Neural progenitor cell (in vitro differentiated cells): ENCODE measurements around the gene CTNNA3. TPM values are rescaled to one million over a fixed set of nuclear protein-coding genes. Genes with fewer than 3 reads are reported as not detected.

Experiments
- DNase-seq: peaks from one replicate; pipeline ENCODE4 v3.0.0-alpha.2; 2016; ENCODE audit warnings: low spot score
- H2AFZ ChIP-seq: fragments of 200-600 bp; sonication (generic); replicated peaks from 2 replicates; pipeline ENCODE4 v1.6.1; 2016; ENCODE audit warnings: antibody characterized with exemption
- H3F3A ChIP-seq: fragments of 200-600 bp; sonication (generic); 2 replicates; pipeline ENCODE4 v1.6.1; 2016; ENCODE audit warnings: antibody characterized with exemption, low read depth
- H3K27ac ChIP-seq: fragments of 200-600 bp; sonication (generic); 2 replicates; pipeline ENCODE4 v1.5.1; 2016; ENCODE audit warnings: mild to moderate bottlenecking
- H3K27me3 ChIP-seq: fragments of 200-600 bp; sonication (generic); 2 replicates; pipeline ENCODE4 v1.6.1; 2016; ENCODE audit warnings: mild to moderate bottlenecking, moderate library complexity
- H3K36me3 ChIP-seq: fragments of 200-600 bp; sonication (generic); 2 replicates; pipeline ENCODE4 v1.5.1; 2016
- H3K4me1 ChIP-seq: fragments of 200-600 bp; sonication (generic); 2 replicates; pipeline ENCODE4 v1.6.1; 2016; ENCODE audit warnings: mixed run types
- H3K4me2 ChIP-seq: fragments of 200-600 bp; sonication (generic); 2 replicates; pipeline ENCODE4 v1.6.1; 2016
- H3K4me3 ChIP-seq: fragments of 200-600 bp; sonication (generic); 2 replicates; pipeline ENCODE4 v1.5.1; 2016
- H3K79me2 ChIP-seq: fragments of 200-600 bp; sonication (generic); 2 replicates; pipeline ENCODE4 v1.6.1; 2016; ENCODE audit warnings: low read depth
- H3K9ac ChIP-seq: fragments of 200-600 bp; sonication (generic); 2 replicates; pipeline ENCODE4 v1.6.1; 2016
- H3K9me3 ChIP-seq: fragments of 200-600 bp; sonication (generic); 2 replicates; pipeline ENCODE4 v1.5.1; 2016; ENCODE audit warnings: low read depth
- H4K20me1 ChIP-seq: fragments of 200-600 bp; sonication (generic); 2 replicates; pipeline ENCODE4 v1.6.1; 2016; ENCODE audit warnings: low read depth
- H3K27ac Mint-ChIP-seq: 3 replicates; pipeline ENCODE4 v1.8.0; 2021; ENCODE audit warnings: mixed read lengths
- H3K27me3 Mint-ChIP-seq: 2 replicates; pipeline ENCODE4 v1.8.0; 2022; ENCODE audit warnings: low read depth, mild to moderate bottlenecking, inconsistent platforms, moderate library complexity, mixed read lengths; ENCODE audit not compliant: insufficient read depth
- H3K36me3 Mint-ChIP-seq: 3 replicates; pipeline ENCODE4 v1.8.0; 2021; ENCODE audit warnings: mixed read lengths
- H3K4me1 Mint-ChIP-seq: 3 replicates; pipeline ENCODE4 v1.8.0; 2021; ENCODE audit warnings: mixed read lengths
- H3K4me3 Mint-ChIP-seq: 3 replicates; pipeline ENCODE4 v1.8.0; 2021; ENCODE audit warnings: mild to moderate bottlenecking, moderate library complexity, mixed read lengths
- H3K9me3 Mint-ChIP-seq: 3 replicates; pipeline ENCODE4 v1.8.0; 2020; ENCODE audit warnings: mixed read lengths
- CTCF ChIP-seq: fragments of 200-600 bp; sonication (generic); IDR thresholded peaks from 2 replicates; pipeline ENCODE4 v1.5.1; 2017; ENCODE audit warnings: antibody characterized with exemption, mild to moderate bottlenecking
- EZH2 ChIP-seq: fragments of 200-600 bp; sonication (generic); IDR thresholded peaks from 2 replicates; pipeline ENCODE4 v1.6.1; 2017; ENCODE audit warnings: antibody characterized with exemption, mild to moderate bottlenecking, moderate library complexity
- EZH2phosphoT487 ChIP-seq: fragments of 200-600 bp; sonication (generic); IDR thresholded peaks from 2 replicates; pipeline ENCODE4 v1.6.1; 2017; ENCODE audit warnings: antibody characterized with exemption
- total RNA-seq: library from RNA; depleted of rRNA; stranded (reverse); fragments of >200 nt; gene quantifications from 2 replicates; pipeline ENCODE4 v1.2.3, GENCODE V29; 2015; ENCODE audit warnings: low replicate concordance

The CTNNA3 gene
- total RNA-seq, 1 donor from 2014 or later, result 12.9 TPM

GRCh38 chr10:67518756-67519155 is 177.2 kb downstream of the CTNNA3 start:
- TF ChIP-seq CTCF (no peak), EZH2 (no peak), EZH2phosphoT487 (no peak)
- H2AFZ ChIP-seq, result peak overlapping the region; percentile 19
- no peak overlapping the region for H3K4me2 ChIP-seq
- H3K4me1 ChIP-seq, result no peaks in the 10 kb centered on the region
- no peak for DNase-seq
- no peaks in the 10 kb centered on the region for H3K27me3 ChIP-seq
- H3K9me3 Mint-ChIP-seq, result no peaks in the 10 kb centered on the region
- H3F3A ChIP-seq, result no peaks in the 10 kb centered on the region
- H3K36me3 ChIP-seq, result no peaks in the 10 kb centered on the region
- H3K36me3 Mint-ChIP-seq, result no peaks in the 10 kb centered on the region
- no peaks in the 10 kb centered on the region for H3K79me2 ChIP-seq
- no peaks in the 10 kb centered on the region for H3K9me3 ChIP-seq
- no peak overlapping the region for H3K9ac ChIP-seq
- peaks cover 3% of the 10 kb centered on the region for H3K27me3 Mint-ChIP-seq
- H3K4me3 Mint-ChIP-seq, result no peak overlapping the region
- H3K27ac Mint-ChIP-seq, result no peak overlapping the region
- H3K27ac ChIP-seq, result no peak overlapping the region
- H4K20me1 ChIP-seq, result no peaks in the 10 kb centered on the region
- no peak overlapping the region for H3K4me3 ChIP-seq
- peaks cover 11% of the 10 kb centered on the region for H3K4me1 Mint-ChIP-seq

- H3K27me3 Mint-ChIP-seq, result peaks cover 3% of the 10 kb centered on the region
- H3F3A ChIP-seq, result no peaks in the 10 kb centered on the region
- H4K20me1 ChIP-seq, result no peaks in the 10 kb centered on the region
- no peak overlapping the region for H3K27ac Mint-ChIP-seq
- no peaks in the 10 kb centered on the region for H3K4me1 ChIP-seq
- no peaks in the 10 kb centered on the region for H3K9me3 ChIP-seq
- TF ChIP-seq CTCF, result no peak
- no peaks in the 10 kb centered on the region for H3K9me3 Mint-ChIP-seq
- no peak overlapping the region for H3K4me2 ChIP-seq
- H3K27me3 ChIP-seq, result no peaks in the 10 kb centered on the region
- no peak overlapping the region for H3K4me3 ChIP-seq
- H3K4me1 Mint-ChIP-seq, result peaks cover 11% of the 10 kb centered on the region
- no peaks in the 10 kb centered on the region for H3K36me3 Mint-ChIP-seq
- no peaks in the 10 kb centered on the region for H3K36me3 ChIP-seq
- H3K4me3 Mint-ChIP-seq, result no peak overlapping the region
- H3K9ac ChIP-seq, result no peak overlapping the region
- no peak for DNase-seq
- H3K79me2 ChIP-seq, result no peaks in the 10 kb centered on the region
- H2AFZ ChIP-seq, result no peak overlapping the region
- no peak overlapping the region for H3K27ac ChIP-seq
Observed at GRCh38 chr10:67518043-67518442, 178.0 kb downstream of the CTNNA3 start.

GRCh38 chr10:67506757-67507091 is 189.3 kb downstream of the CTNNA3 start:
- TF ChIP-seq EZH2 (no peak), CTCF (no peak), EZH2phosphoT487 (no peak)

More at GRCh38 chr10:67506757-67507091, 189.3 kb downstream of the CTNNA3 start:
- H3K9me3 ChIP-seq, result no peaks in the 10 kb centered on the region
- no peak overlapping the region for H2AFZ ChIP-seq
- Mint-ChIP-seq H3K27ac (no peak overlapping the region), H3K9me3 (no peaks in the 10 kb centered on the region), H3K27me3 (no peaks in the 10 kb centered on the region), H3K4me1 (peaks cover 3% of the 10 kb centered on the region), H3K4me3 (no peak overlapping the region), H3K36me3 (no peaks in the 10 kb centered on the region)
- H4K20me1 ChIP-seq, result no peaks in the 10 kb centered on the region
- no peak overlapping the region for H3K4me3 ChIP-seq
- H3K27ac ChIP-seq, result no peak overlapping the region
- H3K36me3 ChIP-seq, result no peaks in the 10 kb centered on the region
- H3K4me1 ChIP-seq, result no peaks in the 10 kb centered on the region
- H3K4me2 ChIP-seq, result no peak overlapping the region
- no peaks in the 10 kb centered on the region for H3K79me2 ChIP-seq
- H3F3A ChIP-seq, result no peaks in the 10 kb centered on the region
- DNase-seq, result no peak
- H3K27me3 ChIP-seq, result no peaks in the 10 kb centered on the region
- H3K9ac ChIP-seq, result no peak overlapping the region
